Urothelium cell line (cell line): Measurements from ENCODE around the gene ECM1.

Experiments
- DNase-seq: peaks from one replicate; pipeline ENCODE4 v3.0.0; 2011; ENCODE audit warnings: low spot score, mixed read lengths
- FAIRE-seq: peaks from 2 replicates; lab custom pipeline; 2011; peaks lifted over from hg19 to GRCh38; lab: Jason Lieb, UNC

The ECM1 gene

DNA sequence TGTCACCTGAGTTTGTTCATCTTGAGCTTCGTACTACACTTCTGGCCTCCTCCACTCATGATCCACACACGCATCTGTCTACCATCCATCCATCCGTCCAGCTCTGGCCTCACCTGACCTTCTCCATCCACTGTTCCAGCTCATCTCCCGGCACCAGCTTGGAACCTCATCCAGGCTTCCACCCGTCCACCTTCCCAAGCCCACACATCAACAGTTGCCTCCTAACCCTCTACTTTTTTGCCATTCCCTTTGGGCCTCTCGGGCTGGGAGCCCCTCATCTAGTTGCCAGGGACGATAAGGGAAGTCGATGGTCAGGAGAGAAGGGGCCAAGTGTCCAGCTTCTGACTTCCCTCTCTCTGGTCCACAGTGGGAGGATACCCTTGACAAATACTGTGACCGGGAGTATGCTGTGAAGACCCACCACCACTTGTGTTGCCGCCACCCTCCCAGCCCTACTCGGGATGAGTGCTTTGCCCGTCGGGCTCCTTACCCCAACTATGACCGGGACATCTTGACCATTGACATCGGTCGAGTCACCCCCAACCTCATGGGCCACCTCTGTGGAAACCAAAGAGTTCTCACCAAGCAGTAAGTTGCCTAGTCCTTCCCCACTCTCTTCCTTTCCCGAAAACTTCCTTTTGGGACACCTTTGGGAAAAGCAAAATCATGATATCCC, 4.2 kb downstream of the ECM1 start:
- no peak for FAIRE-seq

DNA sequence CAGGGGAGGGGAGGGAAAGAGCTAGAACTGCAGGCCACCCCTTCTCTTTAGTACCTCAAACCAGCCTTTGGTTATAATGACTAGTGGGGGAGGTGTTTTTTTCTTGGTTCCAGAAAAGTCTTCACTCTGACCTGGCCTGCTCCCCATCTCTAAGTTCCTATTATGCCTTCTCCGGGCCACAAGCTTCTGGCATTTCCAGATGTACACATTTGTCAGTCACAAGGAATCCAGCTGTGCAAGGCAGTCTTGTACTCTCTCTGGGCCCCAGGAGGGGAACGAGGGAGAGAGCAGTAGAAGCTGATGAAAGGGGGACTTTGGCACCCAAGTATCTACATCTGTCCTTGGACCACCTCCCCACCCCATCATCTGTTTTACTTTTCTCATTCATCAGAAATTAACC, 4.9 kb downstream of the ECM1 start:
- FAIRE-seq, result no peak
- DNase-seq, result no peak

More for the DNA sequence above, 4.2 kb downstream of the ECM1 start:
- DNase-seq, result no peak

DNA sequence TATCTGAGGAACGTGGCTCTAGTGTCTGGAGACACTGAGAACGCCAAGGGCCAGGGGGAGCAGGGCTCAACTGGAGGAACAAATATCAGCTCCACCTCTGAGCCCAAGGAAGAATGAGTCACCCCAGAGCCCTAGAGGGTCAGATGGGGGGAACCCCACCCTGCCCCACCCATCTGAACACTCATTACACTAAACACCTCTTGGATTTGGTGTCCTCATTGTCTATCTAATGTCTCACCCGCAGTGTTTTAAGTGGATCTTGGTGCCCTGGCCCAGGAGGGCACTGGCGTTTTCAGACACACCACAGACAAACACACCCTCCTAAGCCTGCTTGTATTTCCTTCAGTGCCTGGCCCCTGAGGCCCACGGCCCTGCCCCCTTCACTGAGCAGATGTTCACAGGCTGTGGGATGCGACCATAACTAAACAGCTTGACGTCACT, 5.5 kb downstream of the ECM1 start:
- no peak for DNase-seq
- FAIRE-seq, result no peak

DNA sequence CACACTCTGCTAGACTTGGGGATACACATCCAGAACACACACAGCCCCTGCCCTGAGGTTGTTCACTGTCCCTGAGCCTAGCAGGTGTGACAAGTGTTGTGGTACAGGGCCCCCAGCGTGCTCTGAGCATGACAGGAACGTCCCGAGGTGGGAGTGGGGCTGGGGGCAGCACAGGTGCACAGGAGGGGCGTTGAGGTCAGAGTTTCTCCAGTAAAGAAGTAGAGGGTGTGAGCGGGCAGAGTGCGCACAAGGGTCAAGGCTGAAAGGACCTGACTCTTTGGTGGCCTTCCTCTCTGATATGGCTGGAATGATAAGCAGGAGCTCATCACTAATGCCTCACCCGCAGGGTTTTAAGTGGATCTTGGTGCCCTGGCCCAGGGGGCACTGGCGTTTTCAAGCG, 6.4 kb downstream of the ECM1 start:
- FAIRE-seq (no peak), DNase-seq (no peak)

DNA sequence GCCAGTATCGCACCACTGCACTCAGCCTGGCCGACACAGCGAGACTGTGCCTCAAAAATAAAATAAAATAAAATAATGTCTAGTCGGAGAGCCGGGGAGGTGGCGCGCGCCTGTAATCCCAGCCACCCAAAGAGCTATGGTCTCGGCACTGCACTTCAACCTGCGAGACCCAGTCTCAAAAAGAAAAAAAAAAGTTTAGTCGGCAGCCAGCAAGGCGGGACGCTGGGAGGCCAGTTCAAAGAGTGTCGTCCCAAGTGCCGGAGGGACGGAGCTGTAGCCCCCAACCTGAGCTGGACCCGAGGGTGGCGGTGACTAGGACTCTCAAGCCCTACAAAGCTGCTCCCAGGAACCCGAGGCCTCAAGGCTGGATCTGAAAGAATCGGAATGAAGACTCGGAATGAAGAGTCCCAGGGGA, 7.0 kb downstream of the ECM1 start:
- no peak for FAIRE-seq

DNA sequence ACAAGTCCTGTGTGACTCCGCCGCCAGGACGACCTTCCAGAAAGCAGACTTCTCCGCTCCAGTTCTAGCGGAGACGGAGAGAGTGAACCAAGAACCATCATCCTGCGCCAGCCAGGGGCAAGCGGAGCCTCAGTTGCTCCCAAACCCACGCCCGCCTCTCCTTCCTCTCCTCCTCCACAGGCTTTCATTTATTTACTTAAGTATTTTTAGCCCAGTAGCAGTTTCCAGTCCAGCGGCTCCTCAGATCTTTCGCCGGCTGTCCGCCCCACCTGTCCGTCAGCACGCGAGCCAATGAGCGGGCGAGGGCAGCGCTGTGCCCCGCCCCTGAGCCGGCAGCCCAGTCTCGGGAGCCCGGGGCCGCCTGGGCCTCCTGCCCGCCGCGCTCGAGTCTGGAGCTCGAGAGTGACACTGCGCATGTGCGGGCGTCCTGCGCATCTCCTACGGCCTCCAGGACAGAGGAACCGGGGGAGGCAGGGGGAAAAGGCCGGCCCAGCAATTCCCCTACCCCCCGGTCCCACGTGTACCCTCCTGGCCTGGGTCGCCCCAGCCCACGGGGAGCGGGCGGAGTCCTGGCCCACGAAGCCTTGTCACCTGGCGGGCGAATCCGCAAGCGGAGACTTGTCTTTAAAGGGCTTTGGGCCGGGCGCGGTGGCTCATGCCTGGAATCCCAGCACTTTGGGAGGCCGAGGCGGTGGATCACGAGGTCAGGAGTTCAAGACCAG, 7.6 kb downstream of the ECM1 start, which contains the start of gene FALEC:
TSS of gene FALEC (plus strand) at position 425 of the 722 bp plus-strand sequence.
- FAIRE-seq, result peak; percentile 80
- DNase-seq, result peak; percentile 99

More for the DNA sequence above, 7.0 kb downstream of the ECM1 start:
- no peak for DNase-seq

DNA sequence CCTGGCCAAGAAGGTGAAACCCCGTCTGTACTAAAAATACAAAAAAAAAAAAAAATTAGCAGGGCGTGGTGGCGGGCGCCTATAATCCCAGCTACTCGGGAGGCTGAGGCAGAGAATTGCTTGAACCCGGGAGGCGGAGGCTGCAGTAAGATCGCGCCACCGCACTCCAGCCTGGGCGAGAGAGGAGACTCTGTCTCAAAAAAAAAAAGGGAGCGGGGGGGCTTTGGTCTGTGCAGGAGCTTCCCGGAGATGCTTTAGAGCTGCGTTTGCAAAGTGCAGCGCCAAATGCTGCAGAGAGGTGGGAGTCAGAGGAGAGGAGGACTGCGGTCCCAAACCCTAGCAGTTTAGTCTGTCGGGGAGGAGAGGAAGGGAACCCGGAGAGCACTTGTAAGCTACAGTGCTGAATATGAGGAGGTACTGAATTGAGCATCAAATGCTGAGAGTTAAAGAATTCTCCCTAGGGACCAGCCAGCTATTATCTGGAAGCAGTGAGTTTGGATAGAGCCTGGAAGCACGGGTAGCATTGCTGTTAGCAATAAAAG, 8.2 kb downstream of the ECM1 start:
- FAIRE-seq (no peak), DNase-seq (no peak)

DNA sequence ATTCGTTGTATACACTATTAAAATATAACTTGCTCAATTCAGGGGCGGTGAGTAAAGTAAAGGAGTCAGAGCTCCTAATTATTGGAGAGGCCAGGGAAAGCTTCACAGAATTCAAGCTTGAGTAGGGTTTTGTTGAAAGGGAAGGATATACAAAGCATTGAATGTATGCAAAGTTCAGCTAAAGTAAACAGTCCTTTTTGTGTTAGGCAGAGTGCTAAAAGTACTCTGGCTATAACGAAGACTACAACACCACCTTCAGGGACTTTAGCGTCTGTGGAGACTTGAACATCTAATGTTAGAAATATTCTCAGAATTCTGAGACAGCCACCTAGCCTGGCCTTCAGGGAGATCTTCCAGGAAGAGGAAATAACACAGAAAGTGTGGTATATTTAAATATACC, 8.7 kb downstream of the ECM1 start:
- DNase-seq (no peak), FAIRE-seq (no peak)

DNA sequence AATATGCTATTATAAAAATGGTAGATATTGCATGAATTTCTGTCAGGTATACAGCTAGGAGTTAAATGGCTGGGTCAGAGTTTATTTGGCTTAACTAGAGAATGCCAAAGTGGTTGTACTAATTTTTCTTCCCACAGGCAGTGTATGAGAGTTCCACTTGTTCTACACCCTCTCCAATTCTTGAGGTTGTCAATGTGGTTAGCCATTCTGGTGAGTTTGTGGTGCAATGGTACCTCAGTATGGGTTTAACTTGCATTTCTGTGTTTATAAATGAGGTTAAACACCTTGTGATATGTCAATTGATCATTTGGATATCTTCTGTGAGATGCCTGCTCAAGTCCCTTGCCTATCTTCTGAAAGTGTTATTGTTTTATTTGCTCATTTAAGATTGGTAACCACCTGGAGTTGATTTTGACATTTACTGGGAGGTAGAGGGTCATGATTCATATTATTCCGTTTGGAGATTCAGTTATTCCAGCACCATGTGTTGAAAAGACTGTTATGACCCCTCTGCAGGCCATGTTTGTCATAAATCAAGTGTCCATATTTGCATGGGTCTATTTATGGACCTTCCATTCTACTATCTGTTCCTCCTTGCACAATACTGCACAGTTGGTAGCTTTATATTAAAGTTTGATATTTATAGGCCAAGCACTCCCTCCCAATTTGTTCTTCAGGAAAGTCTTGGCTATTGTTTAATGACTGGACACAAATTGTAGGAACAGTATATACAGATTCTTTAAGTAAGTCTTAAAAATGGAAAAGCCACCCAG, 13.5 kb downstream of the ECM1 start:
- no peak for DNase-seq
- FAIRE-seq, result no peak

DNA sequence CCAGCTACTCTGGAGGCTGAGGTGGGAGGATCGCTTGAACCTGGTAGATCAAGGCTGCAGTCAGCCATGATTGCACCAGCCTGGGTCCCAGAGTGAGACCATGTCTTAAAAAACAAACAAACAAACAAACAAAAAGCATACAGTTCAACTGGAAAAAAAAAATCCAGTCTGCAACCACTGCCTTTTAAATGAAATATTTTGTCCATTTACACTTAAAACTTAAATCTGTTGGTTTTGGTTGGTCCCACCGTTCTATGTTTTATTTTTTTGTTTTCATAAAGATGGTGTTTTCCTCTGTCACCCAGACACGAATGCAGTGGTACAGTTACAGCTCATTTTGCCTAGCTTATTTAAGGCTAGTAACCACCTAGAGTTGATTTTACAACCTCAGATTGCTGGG, 17.4 kb downstream of the ECM1 start:
- DNase-seq (no peak), FAIRE-seq (no peak)

DNA sequence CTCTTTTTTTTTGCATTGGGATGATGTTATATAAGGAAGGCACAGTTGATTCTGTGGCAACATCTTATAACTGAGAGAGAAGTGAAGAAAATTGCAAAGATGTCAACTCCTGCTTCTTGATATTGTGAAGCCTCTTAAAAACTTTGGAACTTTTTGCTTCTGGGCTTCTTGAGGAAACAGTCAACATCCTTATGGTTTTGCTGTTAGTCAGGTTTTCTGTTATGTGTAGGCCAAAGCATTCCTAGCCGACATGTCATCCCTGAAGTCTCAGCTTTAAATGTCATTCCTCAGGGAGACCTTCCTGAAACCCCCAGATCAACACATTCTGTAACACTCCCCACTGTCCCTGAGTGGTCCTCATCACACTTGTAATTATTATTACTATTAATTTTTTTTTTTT, 20.3 kb downstream of the ECM1 start:
- FAIRE-seq (no peak), DNase-seq (no peak)

DNA sequence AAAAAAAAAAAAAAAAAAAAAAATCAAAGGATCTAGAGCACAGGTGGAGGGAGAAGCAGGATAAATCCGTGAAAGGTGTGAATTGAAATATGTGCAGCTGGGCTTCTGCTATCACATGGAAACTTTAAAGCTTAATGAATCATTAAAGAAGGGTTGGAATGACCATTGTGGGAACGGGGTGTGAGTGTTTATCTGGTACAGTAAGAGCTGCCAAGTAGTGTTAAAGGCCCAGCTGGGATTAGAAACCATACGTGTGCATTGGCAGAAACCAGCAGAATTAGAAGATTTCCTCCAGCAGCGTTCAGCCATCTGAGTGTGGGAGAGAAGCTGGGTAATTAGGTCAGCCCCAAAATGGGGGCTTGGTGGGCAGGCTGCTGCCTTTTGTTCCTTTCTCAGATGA, 21.1 kb downstream of the ECM1 start:
- DNase-seq (no peak), FAIRE-seq (no peak)

DNA sequence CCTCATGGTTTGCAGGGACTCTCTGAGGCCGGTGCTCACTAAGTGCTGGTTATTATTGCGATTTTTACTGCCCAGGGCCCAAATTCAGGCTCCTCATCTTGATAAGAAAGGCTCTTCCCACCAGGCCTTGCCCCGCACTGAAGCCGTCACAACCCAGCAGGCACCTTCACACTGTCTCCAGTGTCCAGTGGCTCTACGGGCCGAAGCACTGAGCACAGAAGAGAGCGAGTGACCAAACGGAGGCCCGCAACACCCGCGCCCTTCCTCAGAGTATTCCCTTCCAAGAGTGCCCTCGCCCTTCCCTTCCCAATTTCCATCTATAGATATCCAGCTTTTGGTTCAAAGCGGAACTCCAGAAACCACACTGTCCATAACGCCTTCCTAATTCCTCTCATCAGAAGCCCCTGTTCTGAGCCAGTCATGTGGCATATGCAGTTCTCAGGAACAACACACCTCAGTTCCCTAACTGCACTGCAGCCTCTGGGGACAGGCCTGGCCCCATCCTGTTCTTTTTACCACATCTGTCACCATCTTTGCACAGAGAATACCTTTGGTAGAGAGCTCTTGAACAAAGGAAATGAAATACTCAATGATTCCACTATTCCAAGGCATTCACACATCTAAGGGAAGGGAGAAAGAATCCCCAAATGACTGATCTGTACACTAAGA, 22.7 kb downstream of the ECM1 start:
- FAIRE-seq (no peak), DNase-seq (no peak)

DNA sequence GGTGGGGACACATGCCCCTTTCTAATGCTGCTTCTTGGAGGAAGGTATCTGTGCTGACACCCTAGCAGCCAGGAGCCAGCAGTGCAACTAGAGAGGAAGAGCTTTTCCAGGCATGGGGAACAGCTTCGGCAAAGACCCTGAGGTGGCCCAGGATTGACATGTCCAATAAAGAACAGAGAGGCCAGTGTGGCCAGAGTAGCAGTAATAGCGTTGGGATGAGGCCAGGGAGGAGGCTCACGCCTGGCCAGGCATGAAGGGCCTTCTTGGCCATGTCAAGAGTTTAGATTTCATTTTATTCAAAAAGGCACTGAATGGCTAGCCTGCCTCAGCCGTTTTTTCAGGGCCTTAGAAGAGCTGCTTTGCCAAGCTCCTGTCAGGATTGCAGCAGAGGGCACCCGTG, 25.0 kb downstream of the ECM1 start:
- FAIRE-seq (no peak), DNase-seq (no peak)

DNA sequence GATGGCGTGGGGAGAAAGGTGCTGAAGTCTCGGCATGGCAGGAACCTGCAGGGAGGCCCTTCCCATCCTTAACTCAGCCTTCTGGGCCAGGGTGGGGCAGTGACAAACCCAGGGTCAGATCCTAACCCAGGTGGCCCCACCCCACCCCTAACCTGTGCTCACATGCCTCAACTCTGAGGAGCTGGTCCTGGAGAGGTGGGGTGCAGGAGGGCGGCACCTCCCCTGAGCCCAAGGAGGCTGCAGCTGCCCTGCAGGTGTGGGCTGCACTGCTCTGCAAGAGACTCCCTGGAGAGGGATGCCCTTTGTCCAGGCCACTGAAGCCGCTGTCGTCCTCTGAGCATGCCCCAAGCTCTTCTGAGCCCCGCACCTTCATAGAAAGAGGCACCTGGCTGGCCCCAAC, 26.1 kb downstream of the ECM1 start:
- FAIRE-seq, result no peak
- no peak for DNase-seq

DNA sequence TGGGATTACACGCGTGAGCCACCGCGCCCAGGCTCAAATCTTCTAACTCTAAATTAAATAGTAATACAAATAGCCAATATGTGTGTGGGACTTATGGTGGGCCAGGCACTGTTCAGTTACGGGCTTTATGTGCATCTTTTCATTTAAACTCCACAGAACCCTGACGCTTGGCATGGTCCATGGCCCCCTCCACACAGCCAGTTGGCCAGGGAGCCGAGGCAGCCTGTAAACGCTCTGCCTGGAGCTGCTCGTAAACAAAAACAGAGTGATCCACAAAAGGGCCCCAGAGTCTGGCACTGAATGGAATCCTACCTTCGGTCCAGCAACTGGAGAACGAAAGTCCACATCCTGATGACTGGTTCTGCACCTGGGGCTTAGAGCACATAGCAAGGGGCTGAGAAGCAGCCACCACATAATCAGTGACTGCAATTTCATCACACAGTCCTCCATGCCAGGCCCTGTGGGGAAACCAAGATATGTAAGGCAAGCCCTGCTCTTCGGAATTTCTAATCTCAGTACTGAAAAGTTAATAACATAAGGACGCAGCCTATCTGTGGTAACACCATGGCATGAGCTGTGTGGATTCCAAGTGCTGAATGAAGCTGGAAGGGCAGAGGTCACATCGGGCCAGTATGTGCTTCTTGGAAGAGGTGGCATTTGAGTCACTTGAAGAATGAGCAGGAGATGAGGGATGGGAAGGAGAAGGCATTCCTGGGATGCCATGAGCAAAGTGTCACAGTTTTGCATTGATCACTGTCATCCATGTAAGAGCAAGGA, 27.8 kb downstream of the ECM1 start:
- peak; percentile 38 for DNase-seq
- FAIRE-seq, result no peak

DNA sequence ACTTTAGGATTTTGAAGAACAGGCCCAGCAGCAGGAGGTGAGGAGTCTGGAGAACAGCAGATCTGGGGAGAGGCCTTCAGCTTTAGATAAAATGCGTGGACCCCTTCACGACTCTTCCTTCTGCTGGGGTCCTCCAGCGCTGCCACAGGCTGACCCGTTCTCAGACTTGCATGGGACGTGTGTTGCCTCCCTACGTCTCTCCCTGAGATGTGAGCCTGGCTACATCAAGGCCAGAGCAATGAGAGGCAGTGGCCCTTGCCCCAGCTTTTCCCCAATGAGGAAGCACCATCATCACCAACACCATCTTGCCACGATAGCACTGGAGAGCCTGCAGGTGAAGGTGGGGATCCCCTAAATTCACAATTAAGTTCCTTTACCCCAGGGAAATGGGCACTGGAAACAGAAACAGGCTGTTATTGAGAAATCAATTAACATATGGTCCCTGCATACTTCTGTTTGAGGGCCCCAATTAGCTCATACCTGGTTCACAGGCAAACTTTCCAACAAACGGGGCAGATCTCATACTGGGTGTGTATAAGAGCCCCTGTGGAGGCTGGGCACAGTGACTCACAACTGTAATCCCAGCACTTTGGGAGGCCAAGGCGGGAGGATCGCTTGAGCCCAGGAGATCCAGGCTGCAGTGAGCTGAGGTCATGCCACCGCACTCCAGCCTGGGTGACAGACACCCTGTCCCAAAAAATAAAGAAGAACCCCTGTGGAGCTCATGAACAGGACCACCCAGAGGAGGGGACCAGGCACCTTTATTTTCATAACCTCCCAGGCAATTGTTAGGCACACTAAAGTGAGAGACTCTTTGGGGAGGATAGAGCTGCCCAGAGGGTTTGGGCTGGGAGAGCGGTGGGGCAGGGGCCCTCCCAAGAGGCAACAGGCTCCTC, 29.2 kb downstream of the ECM1 start:
- DNase-seq (no peak), FAIRE-seq (no peak)

DNA sequence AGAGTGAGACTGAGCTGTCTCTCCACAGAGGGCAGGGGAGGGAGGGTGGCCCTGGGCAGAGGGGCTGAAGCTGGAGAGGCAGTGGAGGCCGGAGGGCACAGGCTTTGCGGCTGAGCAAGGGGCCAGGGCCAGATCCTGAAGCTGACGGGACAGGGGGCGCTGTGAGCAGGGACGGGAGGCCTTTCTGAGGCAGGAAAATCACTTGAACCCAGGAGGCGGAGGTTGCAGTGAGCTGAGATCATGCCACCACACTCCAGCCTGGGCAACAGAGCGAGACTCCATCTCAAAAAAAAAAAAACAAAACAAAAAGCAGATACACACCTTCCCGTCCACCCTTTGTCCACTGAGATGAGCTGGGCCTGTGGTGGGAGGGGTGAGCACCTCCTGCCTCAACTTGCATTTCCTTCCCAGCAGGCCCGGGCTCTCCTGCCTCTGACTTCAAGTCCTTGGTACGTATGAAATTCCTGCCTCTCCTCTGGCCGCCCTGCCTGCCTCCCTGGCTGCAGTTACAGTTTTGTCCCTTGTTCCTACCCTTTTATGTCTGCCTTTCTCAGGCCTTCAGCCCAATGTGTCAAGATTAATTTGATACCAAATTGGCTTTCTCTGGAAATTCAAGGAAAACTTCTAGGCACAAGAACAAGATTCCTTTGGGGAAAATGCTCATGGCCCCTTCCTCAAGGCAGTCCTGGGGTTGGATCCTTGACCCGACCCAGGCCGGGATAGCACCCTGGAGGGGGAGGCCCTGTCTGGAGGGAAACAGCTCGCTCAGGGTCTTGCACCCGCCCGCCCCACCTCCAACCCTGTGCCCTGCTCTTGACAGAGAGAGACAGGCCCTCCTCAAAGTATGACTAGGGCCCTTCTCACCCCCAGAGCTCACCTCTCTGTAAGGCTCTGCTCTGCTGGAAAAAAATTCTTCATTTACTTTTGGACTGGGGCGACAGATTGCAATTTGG, 30.1 kb downstream of the ECM1 start:
- no peak for FAIRE-seq
- DNase-seq, result no peak
